SK-N-SH (cell line): ENCODE measurements around the gene LHPP. TPM values are rescaled to one million over a fixed set of nuclear protein-coding genes. Genes with fewer than 3 reads are reported as not detected.

Experiments used
- CTCF ChIA-PET: fragments of 300-600, 350-600 bp; formaldehyde crosslinking; extraction: SDS; loops from one replicate; lab custom pipeline; 2021; lab: Yijun Ruan, JAX
- POLR2A ChIA-PET: fragments of 350-600 bp; sonication (Branson Sonifier 250); formaldehyde crosslinking; extraction: SDS; loops from one replicate; lab custom pipeline; 2020; ENCODE audit warnings: antibody characterized with exemption, inconsistent platforms; lab: Yijun Ruan, JAX
- DNase-seq: peaks from one replicate; pipeline ENCODE4 v3.0.0; 2012
- H2AFZ ChIP-seq: fragments of 200-600 bp; sonication (generic); 2 replicates; pipeline ENCODE4 v1.8.1; 2016; ENCODE audit warnings: antibody characterized with exemption, mild to moderate bottlenecking, low read depth
- H3F3A ChIP-seq: fragments of 200-600 bp; sonication (generic); replicated peaks from 2 replicates; pipeline ENCODE3; 2016; ENCODE audit warnings: antibody characterized with exemption, mild to moderate bottlenecking; ENCODE audit not compliant: insufficient read depth
- H3K27ac ChIP-seq, 2 experiments: fragments of 200-500 bp in 1 of 2; fragments of 200-600 bp in 1 of 2; sonication (Bioruptor generic) in 1 of 2; sonication (generic), shearing (Covaris generic) in 1 of 2; 2 replicates each; pipeline versions ENCODE4 v1.5.1 to v1.6.1; 2014 to 2016; ENCODE audit warnings: low read depth in 2 of 2, inconsistent platforms in 1 of 2, low read length in 1 of 2, mild to moderate bottlenecking in 1 of 2, mixed read lengths in 1 of 2
- H3K27me3 ChIP-seq: fragments of 200-600 bp; sonication (generic), shearing (Covaris generic); 2 replicates; pipeline ENCODE4 v1.6.1; 2016; ENCODE audit warnings: mixed run types; ENCODE audit not compliant: insufficient read depth
- H3K36me3 ChIP-seq, 2 experiments: fragments of 200-500 bp in 1 of 2; fragments of 200-600 bp in 1 of 2; sonication (Bioruptor generic) in 1 of 2; sonication (generic) in 1 of 2; replicated peaks in 1 of 2; 2 replicates each; pipeline versions ENCODE3 to v1.5.1; 2014 to 2016; ENCODE audit warnings: low read length in 1 of 2, mild to moderate bottlenecking in 1 of 2; ENCODE audit not compliant: insufficient read depth in 2 of 2, control insufficient read depth in 1 of 2
- H3K4me1 ChIP-seq, 2 experiments: fragments of 200-500 bp in 1 of 2; fragments of 200-600 bp in 1 of 2; sonication (Bioruptor generic) in 1 of 2; sonication (generic), shearing (Covaris generic) in 1 of 2; 2 replicates each; pipeline versions ENCODE4 v1.5.1 to v1.6.1; 2014 to 2016; ENCODE audit warnings: low read depth in 1 of 2, low read length in 1 of 2, mixed run types in 1 of 2; ENCODE audit not compliant: insufficient read depth in 2 of 2, control insufficient read depth in 1 of 2
- H3K4me2 ChIP-seq: fragments of 200-600 bp; sonication (generic), shearing (Covaris generic); 2 replicates; pipeline ENCODE4 v1.6.1; 2017; ENCODE audit warnings: mixed run types
- H3K4me3 ChIP-seq, 2 experiments: fragments of 200-500 bp in 1 of 2; fragments of 200-600 bp in 1 of 2; sonication (Bioruptor generic) in 1 of 2; sonication (generic), shearing (Covaris generic) in 1 of 2; 2 replicates each; pipeline versions ENCODE4 v1.5.1 to v1.8.1; 2014 to 2016; ENCODE audit warnings: low read depth in 2 of 2, inconsistent platforms in 1 of 2, low read length in 1 of 2, mild to moderate bottlenecking in 1 of 2, mixed read lengths in 1 of 2, moderate library complexity in 1 of 2
- H3K79me2 ChIP-seq: fragments of 200-600 bp; sonication (generic); 2 replicates; pipeline ENCODE4 v1.8.1; 2017; ENCODE audit warnings: mild to moderate bottlenecking; ENCODE audit not compliant: insufficient read depth
- H3K9ac ChIP-seq: fragments of 200-600 bp; sonication (generic); 2 replicates; pipeline ENCODE4 v1.6.1; 2017; ENCODE audit warnings: mixed run types
- H3K9me2 ChIP-seq: fragments of 200-600 bp; sonication (generic); 2 replicates; pipeline ENCODE4 v1.6.1; 2017; ENCODE audit warnings: mixed run types
- H3K9me3 ChIP-seq: fragments of 200-600 bp; sonication (generic); 2 replicates; pipeline ENCODE4 v1.6.1; 2017; ENCODE audit warnings: mixed run types, mild to moderate bottlenecking, moderate library complexity
- H4K20me1 ChIP-seq: fragments of 200-600 bp; sonication (generic); 2 replicates; pipeline ENCODE4 v1.6.1; 2017; ENCODE audit warnings: mild to moderate bottlenecking, mixed run types; ENCODE audit not compliant: insufficient read depth
- CHD2 ChIP-seq: fragments of 150-350 bp; IDR thresholded peaks from 2 replicates; pipeline ENCODE4 v1.6.1; 2018; ENCODE audit warnings: low read length; ENCODE audit not compliant: partially characterized antibody
- FOSL2 ChIP-seq: IDR thresholded peaks from 2 replicates; pipeline ENCODE4 v1.4.0; 2012; ENCODE audit warnings: low read depth, mild to moderate bottlenecking, moderate library complexity, borderline replicate concordance
- FOXM1 ChIP-seq: IDR thresholded peaks from 2 replicates; pipeline ENCODE4 v1.4.0; 2012; ENCODE audit warnings: low read depth, mild to moderate bottlenecking
- GABPA ChIP-seq: IDR thresholded peaks from 2 replicates; pipeline ENCODE4 v1.4.0; 2012; ENCODE audit warnings: low read depth, mild to moderate bottlenecking
- GATA2 ChIP-seq: sonication (generic); formaldehyde crosslinking; IDR thresholded peaks from 2 replicates; pipeline ENCODE4 v1.5.0; 2020; ENCODE audit warnings: mild to moderate bottlenecking, missing genetic modification reagents
- JUND ChIP-seq: IDR thresholded peaks from 2 replicates; pipeline ENCODE4 v1.4.0; 2012
- MAX ChIP-seq: IDR thresholded peaks from 2 replicates; pipeline ENCODE4 v1.4.0; 2012; ENCODE audit warnings: low read depth
- NFIC ChIP-seq: IDR thresholded peaks from 2 replicates; pipeline ENCODE4 v1.4.0; 2012; ENCODE audit warnings: borderline replicate concordance
- NRF1 ChIP-seq: IDR thresholded peaks from 2 replicates; pipeline ENCODE4 v1.6.1; 2012; ENCODE audit warnings: low read depth, mild to moderate bottlenecking, low read length
- RAD21 ChIP-seq: IDR thresholded peaks from 2 replicates; pipeline ENCODE4 v1.6.1; 2012; ENCODE audit warnings: mild to moderate bottlenecking, low read length
- RXRA ChIP-seq: IDR thresholded peaks from 2 replicates; pipeline ENCODE4 v1.4.0; 2012; ENCODE audit warnings: low read depth, mild to moderate bottlenecking, borderline replicate concordance
- SIN3A ChIP-seq: IDR thresholded peaks from 2 replicates; pipeline ENCODE4 v1.6.1; 2012; ENCODE audit warnings: low read depth, mild to moderate bottlenecking, low read length, moderate library complexity, borderline replicate concordance
- SMC3 ChIP-seq: IDR thresholded peaks from 2 replicates; pipeline ENCODE4 v1.6.1; 2012; ENCODE audit warnings: low read depth, low read length, improper control_type of control experiment
- TAF1 ChIP-seq: IDR thresholded peaks from 2 replicates; pipeline ENCODE4 v1.6.1; 2012; ENCODE audit warnings: low read depth, mild to moderate bottlenecking, low read length, moderate library complexity, borderline replicate concordance
- TEAD4 ChIP-seq: IDR thresholded peaks from 2 replicates; pipeline ENCODE4 v1.4.0; 2012; ENCODE audit warnings: mild to moderate bottlenecking, borderline replicate concordance; ENCODE audit not compliant: insufficient read depth
- USF1 ChIP-seq: IDR thresholded peaks from 2 replicates; pipeline ENCODE4 v1.4.0; 2012; ENCODE audit warnings: low read depth, borderline replicate concordance
- WGBS: methylation state at CpG from one replicate; pipeline ENCODE4 v1.1.6; 2017; ENCODE audit warnings: low lambda C conversion rate; 5-methylcytosine and 5-hydroxymethylcytosine counted together
- polyA plus RNA-seq, 3 experiments: library from polyadenylated mRNA; depleted of rRNA; stranded (reverse); fragments of >200 nt; gene quantifications; 2 replicates each; pipeline ENCODE4 v1.2.3, GENCODE V29; 2012
- TF ChIP-seq, protein P1 (sequence below): fragments of 150-350 bp; IDR thresholded peaks from 2 replicates; pipeline ENCODE4 v1.6.1; 2016; ENCODE audit warnings: mild to moderate bottlenecking, low read depth, low read length
- TF ChIP-seq, protein P2 (sequence below): IDR thresholded peaks from 2 replicates; pipeline ENCODE4 v1.4.0; 2012; ENCODE audit warnings: low read depth, borderline replicate concordance

Gene LHPP
- polyA plus RNA-seq, 1 of the 3 experiments (the other 2 are of a cell fraction) = 29.8 TPM

GRCh38 chr10:124544711-124545110, 83.1 kb downstream of the LHPP start (continued):
- TF ChIP-seq, protein P1, sequence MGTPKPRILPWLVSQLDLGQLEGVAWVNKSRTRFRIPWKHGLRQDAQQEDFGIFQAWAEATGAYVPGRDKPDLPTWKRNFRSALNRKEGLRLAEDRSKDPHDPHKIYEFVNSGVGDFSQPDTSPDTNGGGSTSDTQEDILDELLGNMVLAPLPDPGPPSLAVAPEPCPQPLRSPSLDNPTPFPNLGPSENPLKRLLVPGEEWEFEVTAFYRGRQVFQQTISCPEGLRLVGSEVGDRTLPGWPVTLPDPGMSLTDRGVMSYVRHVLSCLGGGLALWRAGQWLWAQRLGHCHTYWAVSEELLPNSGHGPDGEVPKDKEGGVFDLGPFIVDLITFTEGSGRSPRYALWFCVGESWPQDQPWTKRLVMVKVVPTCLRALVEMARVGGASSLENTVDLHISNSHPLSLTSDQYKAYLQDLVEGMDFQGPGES = no peak
- TF ChIP-seq TAF1 = no peak
- TF ChIP-seq, all 33 proteins: peak for 0

DNA sequence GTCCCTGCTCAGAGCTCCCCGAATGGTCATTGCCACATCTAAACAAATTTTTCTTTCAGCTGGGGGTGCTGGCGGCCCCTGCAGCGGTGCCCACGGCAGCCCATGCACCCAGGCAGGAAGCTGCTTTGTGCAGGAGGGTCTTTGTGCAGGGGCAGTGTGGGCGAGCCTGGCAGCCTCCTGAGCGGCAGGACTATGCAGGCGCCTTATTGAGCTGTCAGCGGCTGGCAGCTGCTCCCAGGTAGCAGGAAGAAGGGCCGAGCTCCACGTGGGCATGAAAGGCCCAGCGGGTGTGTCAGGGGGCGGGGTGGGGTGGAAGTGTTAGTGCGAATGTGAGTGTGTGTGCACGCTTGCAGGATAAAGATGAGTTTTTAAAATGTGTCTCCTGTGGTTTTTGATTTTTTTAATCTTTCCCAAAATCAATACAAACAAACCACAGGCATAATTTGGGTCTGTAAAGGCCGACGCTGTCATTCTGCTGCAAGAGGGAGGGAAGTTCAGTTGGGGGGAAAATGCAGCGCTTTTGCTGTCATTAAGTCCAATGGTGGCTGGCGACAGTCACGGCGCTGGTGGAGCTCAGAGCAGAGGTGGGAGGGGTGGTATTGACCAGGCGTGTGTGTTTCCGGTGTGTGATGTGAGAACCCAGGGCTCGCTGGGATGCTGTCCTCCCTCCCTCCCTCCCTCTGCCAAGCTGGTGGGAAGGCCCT, 83.9 kb downstream of the LHPP start:
- POLR2A ChIA-PET = no interaction called here
- H3K9me3 ChIP-seq = no peaks in the 10 kb centered on the region
- H3K9me2 ChIP-seq = no peaks in the 10 kb centered on the region
- H3K36me3 ChIP-seq = no peaks in the 10 kb centered on the region
- no peak for DNase-seq
- H3F3A ChIP-seq = no peaks in the 10 kb centered on the region
- TF ChIP-seq FOSL2 (no peak), GABPA (no peak), FOXM1 (no peak), JUND (no peak), TEAD4 (no peak), USF1 (no peak), RXRA (no peak), RAD21 (no peak)
- TF ChIP-seq, protein P2, sequence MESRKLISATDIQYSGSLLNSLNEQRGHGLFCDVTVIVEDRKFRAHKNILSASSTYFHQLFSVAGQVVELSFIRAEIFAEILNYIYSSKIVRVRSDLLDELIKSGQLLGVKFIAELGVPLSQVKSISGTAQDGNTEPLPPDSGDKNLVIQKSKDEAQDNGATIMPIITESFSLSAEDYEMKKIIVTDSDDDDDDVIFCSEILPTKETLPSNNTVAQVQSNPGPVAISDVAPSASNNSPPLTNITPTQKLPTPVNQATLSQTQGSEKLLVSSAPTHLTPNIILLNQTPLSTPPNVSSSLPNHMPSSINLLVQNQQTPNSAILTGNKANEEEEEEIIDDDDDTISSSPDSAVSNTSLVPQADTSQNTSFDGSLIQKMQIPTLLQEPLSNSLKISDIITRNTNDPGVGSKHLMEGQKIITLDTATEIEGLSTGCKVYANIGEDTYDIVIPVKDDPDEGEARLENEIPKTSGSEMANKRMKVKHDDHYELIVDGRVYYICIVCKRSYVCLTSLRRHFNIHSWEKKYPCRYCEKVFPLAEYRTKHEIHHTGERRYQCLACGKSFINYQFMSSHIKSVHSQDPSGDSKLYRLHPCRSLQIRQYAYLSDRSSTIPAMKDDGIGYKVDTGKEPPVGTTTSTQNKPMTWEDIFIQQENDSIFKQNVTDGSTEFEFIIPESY = no peak
- WGBS = 79% methylated on average over 19 of the region's 23 CpGs
- CTCF ChIA-PET = interaction anchor here (1.3 to 15.3 kb wide), 5 partner anchors 15 to 281 kb away, joined by 3 to 192 read pairs (median 6); no protein-coding TSS in a partner anchor
- H3K27me3 ChIP-seq = no peaks in the 10 kb centered on the region
- no peaks in the 10 kb centered on the region for H3K79me2 ChIP-seq
- H2AFZ ChIP-seq = no peak overlapping the region
- H4K20me1 ChIP-seq = no peaks in the 10 kb centered on the region
- no peak overlapping the region for H3K9ac ChIP-seq
- peaks cover 0 to 6% of the 10 kb centered on the region in 2 experiments; a peak in 1 of 4 replicates for H3K4me1 ChIP-seq
- no peak overlapping the region for H3K27ac ChIP-seq
- H3K4me2 ChIP-seq = no peak overlapping the region
- H3K4me3 ChIP-seq = no peak overlapping the region

DNA sequence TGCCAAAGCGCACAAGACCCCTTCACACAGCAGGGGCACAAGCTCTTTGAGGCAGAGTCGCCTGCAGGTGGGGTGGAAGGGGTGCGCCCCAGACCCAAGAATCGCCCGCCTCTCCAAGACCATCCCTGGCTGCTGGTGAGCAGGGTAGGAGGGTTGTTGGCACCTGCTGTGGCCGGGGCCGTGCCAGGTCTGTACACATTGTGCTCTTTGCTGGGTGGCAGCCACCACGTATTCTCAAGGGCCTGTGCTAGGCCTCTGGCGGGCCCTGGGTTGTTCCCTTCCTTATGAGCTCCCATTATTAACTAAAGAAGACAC, 84.4 kb downstream of the LHPP start:
- Histone ChIP-seq H3K4me1 (peaks cover 0 to 6% of the 10 kb centered on the region in 2 experiments; a peak in 1 of 4 replicates), H3K4me3 (no peak overlapping the region), H2AFZ (no peak overlapping the region), H3K9me2 (no peaks in the 10 kb centered on the region), H3K4me2 (no peak overlapping the region), H3K9me3 (no peaks in the 10 kb centered on the region), H4K20me1 (no peaks in the 10 kb centered on the region), H3F3A (no peaks in the 10 kb centered on the region), H3K27ac (no peak overlapping the region), H3K27me3 (no peaks in the 10 kb centered on the region), H3K79me2 (no peaks in the 10 kb centered on the region), H3K9ac (no peak overlapping the region), H3K36me3 (no peaks in the 10 kb centered on the region)
- no peak for DNase-seq
- CTCF ChIA-PET = interaction anchor here (1.3 to 15.3 kb wide), 5 partner anchors 16 to 281 kb away, joined by 3 to 192 read pairs (median 6); no protein-coding TSS in a partner anchor
- POLR2A ChIA-PET = no interaction called here
- WGBS = 95% methylated on average over 8 of the region's 9 CpGs
- TF ChIP-seq SMC3 = no peak
- TF ChIP-seq FOSL2 = no peak
- TF ChIP-seq NRF1 = no peak
- no peak for TF ChIP-seq USF1
- TF ChIP-seq MAX = no peak
- TF ChIP-seq CHD2 = no peak
- TF ChIP-seq GATA2 (CRISPR knock-in tag) = no peak
- TF ChIP-seq RAD21 = no peak
- TF ChIP-seq SIN3A = no peak
- TF ChIP-seq, protein P2 = no peak
- no peak for TF ChIP-seq NFIC
